ENCODE data around the gene TOR4A. TPM values are rescaled to one million over a fixed set of nuclear protein-coding genes. Genes with fewer than 3 reads are reported as not detected.

Gene TOR4A
- total RNA-seq, 2 experiments from 2014 or later = 11.7 to 22.3 TPM

GRCh38 chr9:137297966-137298365, 20.4 kb downstream of the TOR4A start:
- intact Hi-C loops (cut with micrococcal nuclease; ENCODE audit: unreplicated experiment) = no loop called here
- H3K79me2 ChIP-seq (ENCODE audit: insufficient read depth, low read depth, low read length) = no peaks in the 10 kb centered on the region
- BruUV-seq (replicated peaks) = no TSS peak
- no peak overlapping the region for H3K27ac ChIP-seq (ENCODE audit: low read depth, low read length, poor library complexity, severe bottlenecking)
- peaks cover 49% of the 10 kb centered on the region for H3K4me1 ChIP-seq (ENCODE audit: insufficient read depth, low read length, poor library complexity, severe bottlenecking)
- no peaks in the 10 kb centered on the region; the same call in 1 of the 2 replicates for H3K9me3 ChIP-seq (ENCODE audit: low read length)
- no peak overlapping the region for H3K4me3 ChIP-seq (ENCODE audit: low read depth, low read length, poor library complexity, severe bottlenecking)
- DNase-seq (ENCODE audit: low spot score) = no peak
- no peaks in the 10 kb centered on the region for H3K9me2 ChIP-seq (ENCODE audit: insufficient read depth, low read length)
- no peaks in the 10 kb centered on the region for H3K36me3 ChIP-seq (ENCODE audit: insufficient read depth, low read length)
- TF ChIP-seq CTCF (conservative IDR thresholded peaks at IDR 0.05; ENCODE audit: low read length) (no peak), EZH2phosphoT487 (IDR thresholded peaks at IDR 0.05; ENCODE audit: borderline replicate concordance, low read depth, low read length) (no peak)
- ChIA-PET POLR2A (no interaction called here), CTCF (ENCODE audit: unreplicated experiment) (no interaction called here)
- no peak overlapping the region for H3K4me2 ChIP-seq (ENCODE audit: low read length)
- H2AFZ ChIP-seq (ENCODE audit: low read length) = no peak overlapping the region
- H4K20me1 ChIP-seq (ENCODE audit: insufficient read depth, low read length) = no peaks in the 10 kb centered on the region

- ChIA-PET CTCF (ENCODE audit: unreplicated experiment) (no interaction called here), POLR2A (no interaction called here)
- Histone ChIP-seq H2AFZ (ENCODE audit: low read length) (no peak overlapping the region), H3K4me3 (ENCODE audit: low read depth, low read length, poor library complexity, severe bottlenecking) (no peak overlapping the region), H3K4me2 (ENCODE audit: low read length) (no peak overlapping the region), H3K79me2 (ENCODE audit: insufficient read depth, low read depth, low read length) (no peaks in the 10 kb centered on the region), H4K20me1 (ENCODE audit: insufficient read depth, low read length) (no peaks in the 10 kb centered on the region), H3K36me3 (ENCODE audit: insufficient read depth, low read length) (no peaks in the 10 kb centered on the region), H3K9me3 (ENCODE audit: low read length) (no peaks in the 10 kb centered on the region; the same call in 1 of the 2 replicates), H3K27ac (ENCODE audit: low read depth, low read length, poor library complexity, severe bottlenecking) (no peak overlapping the region), H3K9me2 (ENCODE audit: insufficient read depth, low read length) (no peaks in the 10 kb centered on the region), H3K4me1 (ENCODE audit: insufficient read depth, low read length, poor library complexity, severe bottlenecking) (peaks cover 49% of the 10 kb centered on the region)
- TF ChIP-seq EZH2phosphoT487 (IDR thresholded peaks at IDR 0.05; ENCODE audit: borderline replicate concordance, low read depth, low read length) (no peak), CTCF (conservative IDR thresholded peaks at IDR 0.05; ENCODE audit: low read length) (no peak)
- DNase-seq (ENCODE audit: low spot score) = no peak
- no TSS peak for BruUV-seq (replicated peaks)
- intact Hi-C loops (cut with micrococcal nuclease; ENCODE audit: unreplicated experiment) = no loop called here
Measured at GRCh38 chr9:137298401-137299202, 21.1 kb downstream of the TOR4A start.

- peaks cover 49% of the 10 kb centered on the region for H3K4me1 ChIP-seq (ENCODE audit: insufficient read depth, low read length, poor library complexity, severe bottlenecking)
- H4K20me1 ChIP-seq (ENCODE audit: insufficient read depth, low read length) = no peaks in the 10 kb centered on the region
- no peak overlapping the region for H3K27ac ChIP-seq (ENCODE audit: low read depth, low read length, poor library complexity, severe bottlenecking)
- H3K4me2 ChIP-seq (ENCODE audit: low read length) = no peak overlapping the region
- H3K4me3 ChIP-seq (ENCODE audit: low read depth, low read length, poor library complexity, severe bottlenecking) = no peak overlapping the region
- DNase-seq (ENCODE audit: low spot score) = no peak
- H2AFZ ChIP-seq (ENCODE audit: low read length) = no peak overlapping the region
- H3K9me3 ChIP-seq (ENCODE audit: low read length) = no peaks in the 10 kb centered on the region; the same call in 1 of the 2 replicates
- CTCF ChIA-PET (ENCODE audit: unreplicated experiment) = no interaction called here
- no peaks in the 10 kb centered on the region for H3K79me2 ChIP-seq (ENCODE audit: insufficient read depth, low read depth, low read length)
- POLR2A ChIA-PET = no interaction called here
- BruUV-seq (replicated peaks) = no TSS peak
- TF ChIP-seq EZH2phosphoT487 (IDR thresholded peaks at IDR 0.05; ENCODE audit: borderline replicate concordance, low read depth, low read length) (no peak), CTCF (conservative IDR thresholded peaks at IDR 0.05; ENCODE audit: low read length) (no peak)
- H3K36me3 ChIP-seq (ENCODE audit: insufficient read depth, low read length) = no peaks in the 10 kb centered on the region
- intact Hi-C loops (cut with micrococcal nuclease; ENCODE audit: unreplicated experiment) = no loop called here
- H3K9me2 ChIP-seq (ENCODE audit: insufficient read depth, low read length) = no peaks in the 10 kb centered on the region
Measured at GRCh38 chr9:137299203-137299565, 21.7 kb downstream of the TOR4A start.
